HG02678 (cell line): ENCODE results near the gene CLEC18A.
"Not testable (repeated sequence)": the region's sequence is repeated elsewhere in the genome, so short reads cannot be mapped to it uniquely, and the experiment has no call there.

Source experiments
- ATAC-seq: cut with Tn5 transposase; IDR thresholded peaks from one replicate; pipeline ENCODE4 v1.9.1; 2021; ENCODE audit warnings: mild to moderate bottlenecking, moderate library complexity; ENCODE audit not compliant: unreplicated experiment

CLEC18A gene

DNA sequence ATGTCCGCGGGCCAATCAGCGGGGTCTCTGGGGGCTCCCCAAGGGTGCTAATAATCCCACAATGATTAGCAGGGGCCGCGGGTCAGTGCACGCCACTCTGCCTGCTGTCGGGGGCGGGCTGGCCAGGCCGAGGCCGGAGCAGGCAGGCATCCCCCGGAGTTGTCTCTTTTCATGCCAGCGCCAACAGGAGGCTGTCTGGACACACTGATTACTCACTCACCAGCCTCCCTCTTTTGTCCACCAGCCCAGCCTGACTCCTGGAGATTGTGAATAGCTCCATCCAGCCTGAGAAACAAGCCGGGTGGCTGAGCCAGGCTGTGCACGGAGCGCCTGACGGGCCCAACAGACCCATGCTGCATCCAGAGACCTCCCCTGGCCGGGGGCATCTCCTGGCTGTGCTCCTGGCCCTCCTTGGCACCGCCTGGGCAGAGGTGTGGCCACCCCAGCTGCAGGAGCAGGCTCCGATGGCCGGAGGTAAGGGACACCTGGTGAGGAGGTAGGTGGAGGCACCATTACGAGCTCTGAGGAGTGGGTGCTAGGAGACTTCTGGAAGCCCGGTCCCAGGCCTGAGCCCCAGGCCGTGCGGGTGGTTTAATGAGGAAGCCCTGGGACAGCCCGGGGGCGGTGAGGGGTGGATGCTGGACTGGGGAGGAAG, at the start of gene CLEC18A:
Gene CLEC18A, plus strand, starts transcription at position 318 of the 655 bp plus-strand sequence. Its CDS starts 33 bp downstream, at position 351.
- not testable (repeated sequence) for ATAC-seq

DNA sequence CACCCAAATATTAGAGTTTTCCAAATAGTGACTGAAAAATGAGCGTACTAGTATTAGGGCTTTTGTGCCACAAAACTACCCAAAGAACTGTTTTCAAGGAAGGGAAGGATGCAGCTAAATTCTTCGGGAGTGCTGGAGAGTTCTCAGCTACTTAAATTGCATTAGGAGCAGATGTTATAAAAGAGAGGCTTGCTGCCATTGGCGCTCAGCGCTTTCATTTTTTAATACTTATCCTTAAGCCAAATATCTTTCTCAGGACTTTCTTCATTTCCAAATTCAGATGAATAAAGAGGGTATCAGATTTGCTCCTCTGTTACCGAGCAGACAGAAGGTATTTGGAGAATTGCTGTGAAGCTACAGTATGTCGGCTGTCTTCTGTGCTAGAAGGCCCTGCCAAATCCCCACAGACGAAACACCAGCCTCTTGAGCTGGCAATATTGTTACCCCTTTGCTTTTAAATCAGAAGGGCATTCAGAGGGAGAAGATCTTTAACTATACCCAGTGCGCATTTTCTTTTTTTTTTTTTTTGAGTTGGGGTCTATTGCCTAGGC, 47.2 kb upstream of the CLEC18A start:
- ATAC-seq: no peak

DNA sequence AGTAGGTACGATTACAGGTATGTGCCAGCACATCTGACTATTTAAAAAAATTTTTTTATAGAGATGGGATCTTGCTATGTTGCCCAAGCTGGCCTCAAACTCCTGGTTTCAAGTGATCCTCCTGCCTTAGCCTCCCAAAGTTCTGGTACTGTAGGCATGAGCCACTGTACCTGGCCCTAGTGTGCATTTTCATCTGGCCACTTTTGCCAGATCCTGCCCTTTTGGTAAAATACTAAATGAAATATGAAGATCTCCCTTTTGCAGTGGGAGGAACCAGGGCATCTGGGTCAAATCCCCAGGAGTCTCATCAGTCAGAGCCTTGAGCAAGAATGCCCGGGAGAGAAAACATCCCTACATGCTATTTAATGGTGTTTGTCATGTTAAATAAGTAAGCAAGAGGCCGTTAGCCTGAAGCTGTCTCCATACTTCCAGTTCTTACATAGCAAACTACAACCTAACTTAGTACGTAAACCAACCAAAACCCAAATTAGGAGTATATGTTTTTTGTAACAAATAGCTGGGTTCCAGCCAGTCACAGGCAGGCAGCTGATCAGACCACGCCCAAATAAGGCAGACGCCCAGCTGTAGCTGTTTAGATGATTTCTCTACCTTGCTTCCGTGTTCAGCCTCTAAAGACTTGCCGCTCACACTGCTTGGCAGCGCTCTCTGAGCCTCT, 46.5 kb upstream of the CLEC18A start:
- ATAC-seq: no peak

DNA sequence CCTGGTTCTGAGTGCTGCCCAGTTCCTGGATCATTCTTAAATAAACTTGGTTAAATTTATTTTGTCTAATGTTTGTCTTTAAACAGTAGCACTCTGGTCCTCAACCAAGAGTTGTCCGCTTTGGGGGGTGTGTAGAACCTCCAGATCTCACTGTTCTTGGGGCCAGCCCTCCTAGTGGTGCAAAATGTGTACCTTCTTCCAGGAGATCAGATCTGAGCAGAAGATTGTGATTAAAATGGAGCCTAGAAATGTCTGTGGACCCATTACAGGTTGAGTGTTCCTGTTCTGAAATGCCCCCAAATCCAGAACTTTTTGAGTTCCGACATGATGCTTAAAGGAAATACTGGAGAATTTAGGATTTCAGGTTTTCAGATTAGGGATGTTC, 46.0 kb upstream of the CLEC18A start:
- ATAC-seq: no peak

DNA sequence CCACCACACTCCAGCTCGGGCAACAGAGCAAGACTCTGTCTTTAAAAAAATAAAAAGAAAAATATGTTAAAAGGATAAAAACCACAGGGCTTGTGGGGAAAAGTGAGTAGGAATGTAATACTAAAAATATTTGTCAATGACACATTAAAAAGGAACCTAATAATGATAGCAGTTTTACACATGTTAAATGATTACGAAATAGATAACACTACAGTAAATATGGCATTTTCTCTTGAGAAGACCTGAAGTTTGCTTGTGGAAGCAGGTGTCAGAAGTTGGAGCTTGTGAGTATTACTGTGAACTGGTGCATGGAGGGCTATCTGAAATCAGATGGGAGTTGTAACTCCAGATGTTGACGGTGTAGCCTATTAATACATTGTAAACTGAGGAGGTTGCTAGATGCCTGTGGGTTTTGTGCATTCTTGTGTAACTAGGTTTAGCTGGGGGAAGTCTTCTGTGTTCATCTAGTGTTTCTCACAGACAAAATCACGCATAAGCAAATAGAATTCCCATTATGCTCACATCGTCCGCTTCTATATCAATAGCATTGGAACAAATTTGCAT, 44.2 kb upstream of the CLEC18A start:
- no peak for ATAC-seq

DNA sequence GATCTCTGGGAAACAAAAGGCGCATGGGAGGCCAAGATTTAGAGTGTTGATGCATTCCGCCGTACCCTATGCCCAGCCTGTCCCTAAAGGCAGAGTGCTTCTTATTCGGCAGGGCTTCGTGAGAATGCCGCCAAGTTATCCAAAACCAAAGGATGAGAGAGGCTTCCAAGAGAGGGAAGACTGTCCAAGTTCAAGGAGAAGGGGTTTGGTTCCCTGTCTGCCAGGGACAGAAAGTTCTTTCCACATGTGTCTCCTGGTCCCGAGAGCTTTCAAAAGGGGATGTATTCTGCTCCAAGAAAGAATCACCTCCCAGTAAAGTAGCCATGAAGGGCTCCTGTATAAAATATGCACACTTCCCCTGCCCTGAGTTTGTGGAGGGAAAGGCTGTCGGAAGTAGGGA, 42.1 kb upstream of the CLEC18A start:
- ATAC-seq: no peak

DNA sequence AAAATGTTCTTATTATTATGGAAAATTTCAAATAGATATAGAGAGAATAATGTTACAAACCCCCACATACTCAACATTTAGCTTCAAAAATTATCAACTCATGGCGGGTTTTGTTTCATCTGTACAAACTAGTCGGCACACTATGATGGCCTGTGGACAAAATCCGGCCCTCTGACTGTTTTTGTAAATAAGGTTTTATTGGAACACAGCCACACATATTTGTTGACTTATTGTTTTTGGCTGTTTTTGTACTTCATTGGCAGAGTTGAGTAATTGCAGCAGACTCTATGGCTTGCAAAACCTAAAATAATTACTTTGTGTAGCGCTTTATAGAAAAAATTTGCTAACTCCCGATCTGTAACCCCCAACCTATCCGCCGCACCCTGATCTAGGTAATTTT, 41.4 kb upstream of the CLEC18A start:
- no peak for ATAC-seq

DNA sequence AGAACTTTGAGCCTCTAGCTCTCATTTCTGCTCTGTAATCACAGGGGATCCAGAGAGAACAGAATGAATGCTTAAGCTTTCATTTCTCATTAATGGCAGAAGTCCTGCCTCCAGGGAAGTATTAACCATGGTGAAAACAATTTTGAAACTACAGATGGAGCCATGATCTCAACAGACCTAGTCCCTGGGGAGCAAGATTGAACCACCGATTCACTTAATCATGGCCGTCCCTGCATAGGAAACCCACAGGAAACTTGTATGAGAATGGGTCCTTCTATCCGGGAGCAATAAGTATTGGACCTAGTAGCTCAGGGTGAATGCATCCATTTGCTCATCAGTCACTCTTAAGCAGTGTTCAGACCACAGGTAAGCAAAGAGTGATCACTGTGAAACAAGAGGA, 40.2 kb upstream of the CLEC18A start:
- no peak for ATAC-seq

DNA sequence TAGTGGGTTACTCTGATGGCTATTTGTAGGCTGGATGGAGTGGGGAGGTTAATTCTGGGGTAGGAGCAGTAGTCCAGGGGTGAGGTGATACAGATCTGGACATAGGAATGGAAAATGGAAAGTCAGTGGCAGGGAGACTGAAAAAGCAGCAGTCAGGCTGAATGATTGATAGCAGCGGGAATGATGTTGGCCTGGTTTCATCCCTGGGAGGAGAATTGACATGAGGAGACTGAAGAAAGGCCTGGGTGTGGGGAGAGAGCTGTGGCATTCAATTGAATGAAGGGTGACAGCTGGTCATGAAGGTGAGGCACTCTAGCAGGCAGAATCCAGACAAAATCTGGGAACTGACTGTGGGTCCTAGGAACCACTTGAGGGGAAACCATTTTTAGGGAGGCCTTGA, 34.7 kb upstream of the CLEC18A start:
- no peak for ATAC-seq

DNA sequence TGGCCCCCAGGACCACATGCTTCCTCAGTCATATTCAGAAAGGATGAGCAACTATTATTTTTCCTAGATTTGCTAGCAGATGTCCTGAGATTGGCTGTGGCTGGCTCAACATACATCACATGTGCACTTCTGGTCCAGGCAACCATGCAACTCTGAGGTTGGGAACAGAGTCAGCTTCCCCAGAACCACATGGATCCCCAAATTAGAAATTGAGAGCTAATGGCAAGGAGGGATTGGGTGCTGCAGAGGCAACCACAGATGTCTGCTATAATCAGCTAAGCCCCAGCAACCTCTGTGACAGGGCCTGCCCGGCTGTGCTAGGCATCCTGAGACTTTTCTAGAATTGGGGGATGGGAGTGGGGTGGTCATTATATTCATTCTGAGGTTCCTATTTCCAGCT, 33.8 kb upstream of the CLEC18A start:
- ATAC-seq: no peak

DNA sequence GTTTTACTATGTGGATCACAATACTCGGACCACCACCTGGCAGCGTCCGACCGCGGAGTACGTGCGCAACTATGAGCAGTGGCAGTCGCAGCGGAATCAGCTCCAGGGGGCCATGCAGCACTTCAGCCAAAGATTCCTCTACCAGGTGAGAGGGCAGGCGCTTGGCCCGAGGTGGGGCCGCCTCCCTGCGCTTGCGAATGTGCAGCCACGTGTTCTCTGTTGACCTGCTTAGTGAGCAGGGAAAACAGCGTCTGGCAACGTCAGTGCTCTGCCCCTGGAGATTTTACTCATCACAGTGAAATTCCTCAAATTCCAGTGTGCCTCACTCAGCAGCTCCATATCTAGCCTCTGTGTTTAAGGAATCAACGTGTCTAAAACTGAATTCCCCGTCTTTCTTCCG, 33.4 kb upstream of the CLEC18A start:
- ATAC-seq: no peak

DNA sequence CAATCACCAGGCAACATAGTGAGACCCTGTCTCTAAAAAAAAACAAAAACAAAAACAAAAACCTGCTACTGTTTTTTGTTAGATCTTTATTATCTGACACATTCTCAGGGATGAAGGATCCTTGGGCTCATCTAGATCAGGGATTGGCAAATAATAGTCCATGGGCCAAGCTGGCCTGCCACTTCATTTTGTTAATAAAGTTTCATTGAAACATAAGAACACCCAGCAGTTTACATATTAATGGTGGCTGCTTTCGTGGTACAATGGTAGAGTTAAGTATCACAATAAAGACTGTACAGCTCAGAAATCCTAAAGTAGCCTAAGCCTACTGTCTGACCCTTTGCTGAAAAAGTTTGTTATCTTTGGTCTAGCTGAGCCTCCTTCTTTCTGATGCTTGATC, 32.9 kb upstream of the CLEC18A start:
- ATAC-seq: no peak

DNA sequence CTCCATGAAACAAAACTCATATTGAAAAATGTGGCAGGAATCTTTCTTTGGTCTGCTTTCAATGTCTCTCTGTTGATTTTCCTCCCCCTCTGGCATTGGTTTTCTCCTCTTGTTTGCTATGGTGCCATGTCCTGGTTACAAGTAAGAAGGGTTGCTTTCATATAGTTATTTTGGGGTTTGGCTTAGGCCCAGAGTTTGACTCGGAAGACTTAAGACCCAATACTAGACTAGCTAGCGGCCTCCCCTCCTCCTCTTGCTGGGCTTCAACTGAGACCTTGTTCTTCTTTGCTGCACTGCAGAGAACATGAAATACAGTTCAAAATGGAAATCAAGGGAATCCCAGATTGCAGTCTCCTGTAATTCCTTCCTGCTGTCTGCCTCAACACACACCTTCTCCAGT, 30.0 kb upstream of the CLEC18A start:
- no peak for ATAC-seq

DNA sequence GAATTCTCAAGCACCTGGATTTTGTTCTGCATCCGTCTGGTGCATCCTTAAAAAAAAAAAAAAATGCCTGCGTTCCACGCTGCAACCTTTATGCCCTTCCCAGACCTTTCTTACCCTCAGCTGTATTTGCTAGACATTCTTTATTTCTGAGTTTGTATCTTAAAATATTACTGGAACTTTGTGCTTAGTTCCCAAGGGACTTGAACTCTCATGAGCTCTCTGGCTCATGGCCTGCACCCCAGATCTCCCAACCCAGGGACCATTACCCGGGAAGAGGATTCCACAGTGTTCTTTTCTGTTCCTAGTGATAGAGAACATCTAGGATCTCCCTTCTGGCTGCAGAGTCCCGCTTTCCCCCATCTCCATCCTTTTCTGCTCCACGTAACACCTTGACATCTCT, 28.9 kb upstream of the CLEC18A start:
- ATAC-seq: no peak

DNA sequence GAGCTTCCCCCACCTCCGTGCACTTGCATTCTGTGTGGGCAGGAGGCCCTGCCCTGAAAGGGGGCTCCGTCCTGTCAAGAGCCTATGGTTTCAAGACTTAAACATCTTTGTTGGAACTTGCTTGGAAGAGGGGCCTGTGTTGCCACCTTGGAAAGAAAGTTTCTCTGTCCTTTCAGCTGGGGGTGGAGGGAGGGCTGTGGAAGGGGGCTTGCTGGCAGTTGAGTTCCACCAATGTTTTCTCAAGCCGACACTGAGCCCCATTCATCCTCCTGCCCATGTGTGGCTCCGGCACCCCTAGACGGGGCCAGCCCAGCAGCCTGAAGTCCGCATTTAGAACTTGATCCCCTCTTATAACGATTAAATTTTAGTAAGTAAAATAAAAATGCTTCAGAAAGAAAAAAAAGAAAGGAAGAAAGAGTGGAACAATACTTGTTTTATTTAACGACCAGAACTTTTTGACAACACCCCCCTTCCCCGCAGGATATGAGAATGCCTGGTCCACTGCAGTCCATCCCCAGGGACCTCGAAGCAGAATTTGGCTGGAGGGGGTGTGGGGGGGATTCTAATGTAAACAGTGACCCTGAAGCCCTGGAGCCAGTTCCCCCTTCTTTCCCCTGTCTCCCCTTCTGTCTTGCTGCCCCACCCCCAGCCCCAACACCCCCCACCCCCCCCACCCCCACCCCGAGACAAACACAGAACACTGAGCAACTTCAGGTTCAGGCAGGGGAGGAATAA, 26.9 kb upstream of the CLEC18A start:
- no peak for ATAC-seq

DNA sequence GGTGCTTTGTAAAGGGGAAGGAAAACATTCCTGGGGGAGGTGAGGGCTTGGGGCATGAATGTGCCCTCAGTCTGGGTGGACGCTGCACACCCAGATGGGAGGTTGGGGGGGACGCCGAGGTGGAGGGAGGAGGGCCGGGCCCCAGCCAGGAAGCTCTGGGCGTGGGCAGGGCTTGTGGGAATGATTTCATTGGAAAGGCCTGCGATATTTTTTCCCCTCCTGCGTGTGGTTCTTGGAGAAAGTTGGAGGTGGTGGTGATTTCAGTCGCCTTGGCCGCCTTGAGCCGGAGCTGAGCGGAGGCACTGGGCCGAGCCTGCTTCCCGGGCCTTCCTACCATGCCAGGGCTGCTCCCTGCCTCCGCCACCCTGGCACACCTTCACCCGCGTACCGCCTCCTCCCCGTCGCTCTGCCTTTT, 26.4 kb upstream of the CLEC18A start:
- no peak for ATAC-seq

DNA sequence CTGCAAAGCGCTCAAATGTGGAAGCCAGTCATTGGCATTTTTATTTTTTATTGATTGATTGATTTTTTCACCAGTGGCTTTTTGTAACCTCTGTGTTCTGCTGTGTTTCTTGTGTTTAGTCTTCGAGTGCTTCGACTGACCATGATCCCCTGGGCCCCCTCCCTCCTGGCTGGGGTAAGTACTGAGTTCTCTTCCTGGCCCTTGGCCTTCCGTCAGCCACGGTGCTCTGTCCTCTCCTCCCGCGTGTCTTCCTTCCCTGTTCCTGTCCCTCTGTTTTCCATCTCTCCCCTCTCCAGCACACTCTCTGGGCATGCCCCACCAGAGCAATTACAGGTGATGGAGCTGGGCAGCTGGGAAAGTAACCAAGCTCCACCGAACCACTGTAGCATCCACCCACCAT, 25.8 kb upstream of the CLEC18A start:
- no peak for ATAC-seq

DNA sequence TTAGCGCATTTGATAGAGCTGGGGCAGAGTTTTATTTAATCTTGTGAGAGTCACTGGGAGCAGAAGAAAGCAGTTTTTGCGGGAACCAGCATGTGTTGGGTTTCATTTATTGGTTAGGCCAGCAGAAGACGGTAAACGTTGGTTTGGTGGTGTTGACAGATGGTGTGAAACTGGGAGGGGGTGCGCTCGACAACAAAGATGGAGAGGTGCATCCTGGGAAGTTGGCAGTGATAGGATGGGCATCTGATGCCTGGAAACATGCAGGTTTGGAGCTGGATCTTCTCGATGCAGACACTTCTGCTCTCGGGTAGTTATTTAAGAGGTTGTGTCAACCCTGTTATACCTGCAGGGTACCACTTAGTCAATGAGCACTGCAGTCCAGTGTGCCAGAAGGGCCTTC, 24.9 kb upstream of the CLEC18A start:
- no peak for ATAC-seq

DNA sequence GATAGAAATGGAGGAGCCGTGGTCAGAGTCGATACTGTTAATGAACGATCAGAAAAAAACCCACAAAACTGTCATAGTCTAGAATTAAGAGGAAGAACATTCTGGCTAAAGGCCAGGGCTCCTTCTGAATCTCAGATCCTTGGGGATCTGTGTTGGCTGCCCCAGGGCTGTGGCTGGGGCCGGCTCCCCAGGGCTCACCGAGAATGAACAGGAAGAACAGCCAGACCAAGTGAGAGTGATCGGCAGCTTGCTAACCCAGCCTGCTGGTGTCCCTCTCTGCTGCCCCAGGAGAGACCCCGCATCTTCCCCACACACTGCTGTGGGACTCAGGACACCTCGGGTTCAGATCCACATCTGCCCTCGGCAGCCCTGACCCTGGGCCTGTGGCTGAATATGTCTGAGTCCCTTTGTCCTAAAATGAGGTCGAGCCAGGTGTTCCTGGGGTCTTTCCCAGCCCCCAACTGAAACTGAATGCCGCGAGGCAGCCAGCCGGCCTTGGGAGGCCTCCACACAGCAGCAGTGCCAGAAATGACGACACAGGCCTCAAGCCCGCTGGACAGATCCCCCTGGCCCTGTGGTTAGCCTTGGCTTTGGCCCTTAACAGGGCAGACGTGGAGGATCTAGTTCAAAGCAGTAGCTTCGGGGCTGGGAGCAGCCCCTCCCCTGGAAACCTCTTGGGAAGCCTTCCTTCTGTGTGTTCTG, 23.9 kb upstream of the CLEC18A start:
- ATAC-seq: no peak

DNA sequence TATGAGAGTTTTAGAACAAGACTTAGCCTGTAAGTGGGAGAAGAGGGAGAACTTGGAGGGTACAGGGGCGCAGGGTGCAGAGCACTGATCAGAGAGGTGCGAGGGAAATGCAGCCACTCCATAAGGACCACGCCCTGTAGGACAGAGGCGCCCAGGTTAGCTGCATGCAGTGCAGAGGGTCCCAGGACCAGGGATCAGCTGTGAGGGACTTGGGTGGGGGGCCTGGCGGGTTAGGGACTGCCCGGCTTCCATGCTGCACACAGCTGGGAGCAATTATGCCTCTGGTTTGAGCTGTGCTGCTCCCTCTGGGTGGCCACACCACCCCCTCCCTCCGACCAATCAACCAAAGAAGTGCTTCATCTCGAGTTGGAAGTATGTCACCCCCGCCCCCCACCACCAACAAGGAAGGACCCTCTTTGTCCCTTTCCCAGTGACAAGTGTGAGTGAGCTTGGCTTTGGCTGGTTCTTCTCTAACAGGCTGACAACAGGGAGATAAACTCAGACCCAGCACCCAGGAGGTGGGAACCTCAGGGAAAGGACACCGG, 22.2 kb upstream of the CLEC18A start:
- ATAC-seq: no peak

DNA sequence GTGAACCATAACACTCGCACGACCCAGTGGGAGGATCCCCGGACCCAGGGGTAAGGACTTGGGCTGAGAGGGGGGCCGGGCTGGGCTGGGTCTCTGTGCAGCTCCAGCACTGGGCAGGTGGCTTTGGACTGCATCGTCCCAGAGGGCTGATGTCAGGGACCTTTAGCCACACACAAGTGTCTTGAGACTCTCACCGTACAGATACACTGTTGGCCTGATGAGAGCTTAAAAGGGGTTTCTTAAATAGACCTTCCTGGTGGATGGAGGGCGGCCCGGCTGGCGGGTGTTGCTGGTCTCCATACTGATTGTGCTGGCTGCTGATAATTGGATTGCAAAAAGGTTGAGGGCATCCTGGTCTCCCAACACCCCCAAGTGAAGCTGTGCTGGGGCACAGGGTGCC, 21.7 kb upstream of the CLEC18A start:
- no peak for ATAC-seq
